HEK293 (cell line): ENCODE results near the gene GALNTL6.

Experiments used
- CTCF ChIA-PET: fragments of 350-600 bp; formaldehyde crosslinking; extraction: SDS; loops from one replicate; lab custom pipeline; 2021; ENCODE audit warnings: antibody characterized with exemption; lab: Yijun Ruan, JAX
- POLR2A ChIA-PET: fragments of 300-600 bp; formaldehyde crosslinking; extraction: SDS; loops from one replicate; lab custom pipeline; 2020; ENCODE audit warnings: antibody characterized with exemption, inconsistent platforms; lab: Yijun Ruan, JAX
- H3K27ac ChIP-seq: fragments of 200-500 bp; sonication (Bioruptor generic); 2 replicates; pipeline ENCODE4 v1.5.1; 2014; ENCODE audit warnings: low read depth, low read length, control low read depth, inconsistent platforms; ENCODE audit errors: extremely low read depth
- H3K36me3 ChIP-seq, 2 experiments: fragments of 200-500 bp in 1 of 2; sonication (Bioruptor generic) in 1 of 2; 1 replicate in 1 of 2; 2 replicates in 1 of 2; pipeline ENCODE4 v1.5.1; 2014 to 2017; ENCODE audit warnings: inconsistent platforms in 2 of 2, low read length in 2 of 2; ENCODE audit not compliant: control insufficient read depth in 2 of 2, insufficient read depth in 1 of 2
- H3K4me1 ChIP-seq: fragments of 200-500 bp; sonication (Bioruptor generic); 2 replicates; pipeline ENCODE4 v1.5.1; 2014; ENCODE audit warnings: mild to moderate bottlenecking, low read length, inconsistent platforms; ENCODE audit not compliant: control insufficient read depth, insufficient read depth
- H3K4me3 ChIP-seq: 2 replicates; pipeline ENCODE4 v1.5.1; 2011; ENCODE audit warnings: low read depth, mild to moderate bottlenecking, control low read depth, low read length, moderate library complexity
- H3K9me3 ChIP-seq: fragments of 200-500 bp; sonication (Bioruptor generic); 2 replicates; pipeline ENCODE4 v1.5.1; 2014; ENCODE audit warnings: low read depth, low read length, inconsistent platforms; ENCODE audit not compliant: control insufficient read depth, insufficient read depth
- KLF7 ChIP-seq: fragments of 450-650 bp; formaldehyde crosslinking; IDR thresholded peaks from 2 replicates; pipeline ENCODE4 v1.5.1; 2016; ENCODE audit warnings: missing biosample characterization, missing genetic modification characterization, borderline replicate concordance
- KLF9 ChIP-seq: fragments of 450-650 bp; formaldehyde crosslinking; IDR thresholded peaks from 2 replicates; pipeline ENCODE4 v1.5.1; 2016; ENCODE audit warnings: missing biosample characterization, missing genetic modification characterization, low read depth
- MYNN ChIP-seq: fragments of 450-650 bp; formaldehyde crosslinking; IDR thresholded peaks from 2 replicates; pipeline ENCODE4 v1.5.1; 2016; ENCODE audit warnings: missing biosample characterization, missing genetic modification characterization, borderline replicate concordance
- SETDB1 ChIP-seq: IDR thresholded peaks from one replicate; pipeline ENCODE4 v1.6.1; 2017; ENCODE audit warnings: mild to moderate bottlenecking, low read length, moderate library complexity, mixed read lengths; ENCODE audit not compliant: insufficient read length
- ZNF146 ChIP-seq: fragments of 450-650 bp; formaldehyde crosslinking; IDR thresholded peaks from 2 replicates; pipeline ENCODE4 v1.5.1; 2016; ENCODE audit warnings: missing biosample characterization, missing genetic modification characterization
- ZNF155 ChIP-seq: fragments of 450-650 bp; formaldehyde crosslinking; IDR thresholded peaks from 2 replicates; pipeline ENCODE4 v1.5.1; 2016; ENCODE audit warnings: missing biosample characterization, missing genetic modification characterization
- ZNF2 ChIP-seq: fragments of 450-650 bp; formaldehyde crosslinking; IDR thresholded peaks from 2 replicates; pipeline ENCODE4 v1.5.1; 2016; ENCODE audit warnings: missing biosample characterization, missing genetic modification characterization
- ZNF302 ChIP-seq: fragments of 450-650 bp; formaldehyde crosslinking; IDR thresholded peaks from 2 replicates; pipeline ENCODE4 v1.5.1; 2016; ENCODE audit warnings: missing biosample characterization, missing genetic modification characterization, low read depth
- ZNF311 ChIP-seq: fragments of 450-650 bp; formaldehyde crosslinking; IDR thresholded peaks from 2 replicates; pipeline ENCODE4 v1.5.1; 2017; ENCODE audit warnings: missing biosample characterization, missing genetic modification characterization, borderline replicate concordance
- ZNF433 ChIP-seq: fragments of 450-650 bp; formaldehyde crosslinking; IDR thresholded peaks from 2 replicates; pipeline ENCODE4 v1.5.1; 2016; ENCODE audit warnings: missing biosample characterization, missing genetic modification characterization, low read depth
- ZNF549 ChIP-seq: fragments of 450-650 bp; IDR thresholded peaks from 2 replicates; pipeline ENCODE4 v1.5.1; 2018; ENCODE audit warnings: missing biosample characterization, missing genetic modification characterization, mild to moderate bottlenecking, inconsistent platforms, moderate library complexity
- ZNF658 ChIP-seq: fragments of 450-650 bp; formaldehyde crosslinking; IDR thresholded peaks from 2 replicates; pipeline ENCODE4; 2016; ENCODE audit warnings: missing biosample characterization, missing genetic modification characterization
- TF ChIP-seq, protein P1 (sequence below): fragments of 450-650 bp; formaldehyde crosslinking; IDR thresholded peaks from 2 replicates; pipeline ENCODE4 v1.5.1; 2017; ENCODE audit warnings: missing biosample characterization, missing genetic modification characterization
- TF ChIP-seq, protein P2 (sequence below): fragments of 450-650 bp; formaldehyde crosslinking; IDR thresholded peaks from 2 replicates; pipeline ENCODE4 v1.5.1; 2016; ENCODE audit warnings: missing biosample characterization, missing genetic modification characterization
- TF ChIP-seq, protein P3 (sequence below): fragments of 450-650 bp; formaldehyde crosslinking; conservative IDR thresholded peaks from 2 replicates; pipeline ENCODE4 v1.5.1; 2016; ENCODE audit warnings: low read depth, missing biosample characterization, missing genetic modification characterization
- TF ChIP-seq, protein P4 (sequence below): fragments of 450-650 bp; formaldehyde crosslinking; IDR thresholded peaks from 2 replicates; pipeline ENCODE4 v1.5.1; 2016; ENCODE audit warnings: missing biosample characterization, missing genetic modification characterization
- TF ChIP-seq, protein P5 (sequence below): fragments of 450-650 bp; formaldehyde crosslinking; IDR thresholded peaks from 2 replicates; pipeline ENCODE4 v1.5.1; 2016; ENCODE audit warnings: missing biosample characterization, missing genetic modification characterization, borderline replicate concordance
- TF ChIP-seq, protein P6 (sequence below): fragments of 450-650 bp; formaldehyde crosslinking; IDR thresholded peaks from 2 replicates; pipeline ENCODE4 v1.5.1; 2017; ENCODE audit warnings: missing biosample characterization, missing genetic modification characterization

GALNTL6 gene

DNA sequence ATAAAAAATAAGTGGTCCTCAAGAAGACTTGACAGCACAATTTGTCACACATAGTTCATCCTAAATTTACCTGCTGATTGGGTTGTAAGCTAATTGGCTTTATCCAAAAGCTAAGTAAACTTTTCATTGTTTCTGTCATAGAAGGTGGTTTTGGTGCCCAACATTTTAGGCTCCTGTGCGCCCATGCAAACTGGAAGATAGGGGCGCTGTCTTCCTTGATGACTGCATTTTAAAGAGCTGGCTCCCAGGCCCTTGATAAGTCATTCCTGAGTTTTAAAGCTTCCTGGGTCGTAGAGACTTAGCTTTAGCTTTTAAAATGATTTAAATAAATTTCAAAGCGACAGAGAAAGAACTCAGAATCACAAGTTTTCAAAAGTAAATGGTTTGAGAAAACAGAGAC, 730.0 kb downstream of the GALNTL6 start:
- Histone ChIP-seq H3K9me3 (no peaks in the 10 kb centered on the region), H3K27ac (no peak overlapping the region), H3K4me3 (no peak overlapping the region), H3K4me1 (no peaks in the 10 kb centered on the region), H3K36me3 (no peaks in the 10 kb centered on the region)
- ChIA-PET POLR2A (no interaction called here), CTCF (interaction anchor here (0.7 kb wide), 1 partner anchor 163 kb away, joined by 3 read pairs; no protein-coding TSS in a partner anchor)
- no peak for TF ChIP-seq ZNF433 (tag by site-specific recombination)
- TF ChIP-seq ZNF658: no peak
- no peak for TF ChIP-seq ZNF302 (tag by site-specific recombination)
- no peak for TF ChIP-seq MYNN
- TF ChIP-seq, protein P1, sequence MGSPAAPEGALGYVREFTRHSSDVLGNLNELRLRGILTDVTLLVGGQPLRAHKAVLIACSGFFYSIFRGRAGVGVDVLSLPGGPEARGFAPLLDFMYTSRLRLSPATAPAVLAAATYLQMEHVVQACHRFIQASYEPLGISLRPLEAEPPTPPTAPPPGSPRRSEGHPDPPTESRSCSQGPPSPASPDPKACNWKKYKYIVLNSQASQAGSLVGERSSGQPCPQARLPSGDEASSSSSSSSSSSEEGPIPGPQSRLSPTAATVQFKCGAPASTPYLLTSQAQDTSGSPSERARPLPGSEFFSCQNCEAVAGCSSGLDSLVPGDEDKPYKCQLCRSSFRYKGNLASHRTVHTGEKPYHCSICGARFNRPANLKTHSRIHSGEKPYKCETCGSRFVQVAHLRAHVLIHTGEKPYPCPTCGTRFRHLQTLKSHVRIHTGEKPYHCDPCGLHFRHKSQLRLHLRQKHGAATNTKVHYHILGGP: no peak
- no peak for TF ChIP-seq SETDB1
- TF ChIP-seq, protein P2, sequence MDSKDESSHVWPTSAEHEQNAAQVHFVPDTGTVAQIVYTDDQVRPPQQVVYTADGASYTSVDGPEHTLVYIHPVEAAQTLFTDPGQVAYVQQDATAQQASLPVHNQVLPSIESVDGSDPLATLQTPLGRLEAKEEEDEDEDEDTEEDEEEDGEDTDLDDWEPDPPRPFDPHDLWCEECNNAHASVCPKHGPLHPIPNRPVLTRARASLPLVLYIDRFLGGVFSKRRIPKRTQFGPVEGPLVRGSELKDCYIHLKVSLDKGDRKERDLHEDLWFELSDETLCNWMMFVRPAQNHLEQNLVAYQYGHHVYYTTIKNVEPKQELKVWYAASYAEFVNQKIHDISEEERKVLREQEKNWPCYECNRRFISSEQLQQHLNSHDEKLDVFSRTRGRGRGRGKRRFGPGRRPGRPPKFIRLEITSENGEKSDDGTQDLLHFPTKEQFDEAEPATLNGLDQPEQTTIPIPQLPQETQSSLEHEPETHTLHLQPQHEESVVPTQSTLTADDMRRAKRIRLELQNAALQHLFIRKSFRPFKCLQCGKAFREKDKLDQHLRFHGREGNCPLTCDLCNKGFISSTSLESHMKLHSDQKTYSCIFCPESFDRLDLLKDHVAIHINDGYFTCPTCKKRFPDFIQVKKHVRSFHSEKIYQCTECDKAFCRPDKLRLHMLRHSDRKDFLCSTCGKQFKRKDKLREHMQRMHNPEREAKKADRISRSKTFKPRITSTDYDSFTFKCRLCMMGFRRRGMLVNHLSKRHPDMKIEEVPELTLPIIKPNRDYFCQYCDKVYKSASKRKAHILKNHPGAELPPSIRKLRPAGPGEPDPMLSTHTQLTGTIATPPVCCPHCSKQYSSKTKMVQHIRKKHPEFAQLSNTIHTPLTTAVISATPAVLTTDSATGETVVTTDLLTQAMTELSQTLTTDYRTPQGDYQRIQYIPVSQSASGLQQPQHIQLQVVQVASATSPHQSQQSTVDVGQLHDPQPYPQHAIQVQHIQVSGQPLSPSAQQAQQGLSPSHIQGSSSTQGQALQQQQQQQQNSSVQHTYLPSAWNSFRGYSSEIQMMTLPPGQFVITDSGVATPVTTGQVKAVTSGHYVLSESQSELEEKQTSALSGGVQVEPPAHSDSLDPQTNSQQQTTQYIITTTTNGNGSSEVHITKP (tag by site-specific recombination): no peak
- TF ChIP-seq, protein P3, sequence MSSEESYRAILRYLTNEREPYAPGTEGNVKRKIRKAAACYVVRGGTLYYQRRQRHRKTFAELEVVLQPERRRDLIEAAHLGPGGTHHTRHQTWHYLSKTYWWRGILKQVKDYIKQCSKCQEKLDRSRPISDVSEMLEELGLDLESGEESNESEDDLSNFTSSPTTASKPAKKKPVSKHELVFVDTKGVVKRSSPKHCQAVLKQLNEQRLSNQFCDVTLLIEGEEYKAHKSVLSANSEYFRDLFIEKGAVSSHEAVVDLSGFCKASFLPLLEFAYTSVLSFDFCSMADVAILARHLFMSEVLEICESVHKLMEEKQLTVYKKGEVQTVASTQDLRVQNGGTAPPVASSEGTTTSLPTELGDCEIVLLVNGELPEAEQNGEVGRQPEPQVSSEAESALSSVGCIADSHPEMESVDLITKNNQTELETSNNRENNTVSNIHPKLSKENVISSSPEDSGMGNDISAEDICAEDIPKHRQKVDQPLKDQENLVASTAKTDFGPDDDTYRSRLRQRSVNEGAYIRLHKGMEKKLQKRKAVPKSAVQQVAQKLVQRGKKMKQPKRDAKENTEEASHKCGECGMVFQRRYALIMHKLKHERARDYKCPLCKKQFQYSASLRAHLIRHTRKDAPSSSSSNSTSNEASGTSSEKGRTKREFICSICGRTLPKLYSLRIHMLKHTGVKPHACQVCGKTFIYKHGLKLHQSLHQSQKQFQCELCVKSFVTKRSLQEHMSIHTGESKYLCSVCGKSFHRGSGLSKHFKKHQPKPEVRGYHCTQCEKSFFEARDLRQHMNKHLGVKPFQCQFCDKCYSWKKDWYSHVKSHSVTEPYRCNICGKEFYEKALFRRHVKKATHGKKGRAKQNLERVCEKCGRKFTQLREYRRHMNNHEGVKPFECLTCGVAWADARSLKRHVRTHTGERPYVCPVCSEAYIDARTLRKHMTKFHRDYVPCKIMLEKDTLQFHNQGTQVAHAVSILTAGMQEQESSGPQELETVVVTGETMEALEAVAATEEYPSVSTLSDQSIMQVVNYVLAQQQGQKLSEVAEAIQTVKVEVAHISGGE (tag by site-specific recombination): no peak
- TF ChIP-seq ZNF549: no peak
- TF ChIP-seq, protein P4, sequence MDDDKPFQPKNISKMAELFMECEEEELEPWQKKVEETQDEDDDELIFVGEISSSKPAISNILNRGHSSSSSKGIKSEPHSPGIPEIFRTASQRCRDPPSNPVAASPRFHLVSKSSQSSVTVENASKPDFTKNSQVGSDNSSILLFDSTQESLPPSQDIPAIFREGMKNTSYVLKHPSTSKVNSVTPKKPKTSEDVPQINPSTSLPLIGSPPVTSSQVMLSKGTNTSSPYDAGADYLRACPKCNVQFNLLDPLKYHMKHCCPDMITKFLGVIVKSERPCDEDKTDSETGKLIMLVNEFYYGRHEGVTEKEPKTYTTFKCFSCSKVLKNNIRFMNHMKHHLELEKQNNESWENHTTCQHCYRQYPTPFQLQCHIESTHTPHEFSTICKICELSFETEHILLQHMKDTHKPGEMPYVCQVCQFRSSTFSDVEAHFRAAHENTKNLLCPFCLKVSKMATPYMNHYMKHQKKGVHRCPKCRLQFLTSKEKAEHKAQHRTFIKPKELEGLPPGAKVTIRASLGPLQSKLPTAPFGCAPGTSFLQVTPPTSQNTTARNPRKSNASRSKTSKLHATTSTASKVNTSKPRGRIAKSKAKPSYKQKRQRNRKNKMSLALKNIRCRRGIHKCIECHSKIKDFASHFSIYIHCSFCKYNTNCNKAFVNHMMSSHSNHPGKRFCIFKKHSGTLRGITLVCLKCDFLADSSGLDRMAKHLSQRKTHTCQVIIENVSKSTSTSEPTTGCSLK (tag by site-specific recombination): no peak
- TF ChIP-seq, protein P5, sequence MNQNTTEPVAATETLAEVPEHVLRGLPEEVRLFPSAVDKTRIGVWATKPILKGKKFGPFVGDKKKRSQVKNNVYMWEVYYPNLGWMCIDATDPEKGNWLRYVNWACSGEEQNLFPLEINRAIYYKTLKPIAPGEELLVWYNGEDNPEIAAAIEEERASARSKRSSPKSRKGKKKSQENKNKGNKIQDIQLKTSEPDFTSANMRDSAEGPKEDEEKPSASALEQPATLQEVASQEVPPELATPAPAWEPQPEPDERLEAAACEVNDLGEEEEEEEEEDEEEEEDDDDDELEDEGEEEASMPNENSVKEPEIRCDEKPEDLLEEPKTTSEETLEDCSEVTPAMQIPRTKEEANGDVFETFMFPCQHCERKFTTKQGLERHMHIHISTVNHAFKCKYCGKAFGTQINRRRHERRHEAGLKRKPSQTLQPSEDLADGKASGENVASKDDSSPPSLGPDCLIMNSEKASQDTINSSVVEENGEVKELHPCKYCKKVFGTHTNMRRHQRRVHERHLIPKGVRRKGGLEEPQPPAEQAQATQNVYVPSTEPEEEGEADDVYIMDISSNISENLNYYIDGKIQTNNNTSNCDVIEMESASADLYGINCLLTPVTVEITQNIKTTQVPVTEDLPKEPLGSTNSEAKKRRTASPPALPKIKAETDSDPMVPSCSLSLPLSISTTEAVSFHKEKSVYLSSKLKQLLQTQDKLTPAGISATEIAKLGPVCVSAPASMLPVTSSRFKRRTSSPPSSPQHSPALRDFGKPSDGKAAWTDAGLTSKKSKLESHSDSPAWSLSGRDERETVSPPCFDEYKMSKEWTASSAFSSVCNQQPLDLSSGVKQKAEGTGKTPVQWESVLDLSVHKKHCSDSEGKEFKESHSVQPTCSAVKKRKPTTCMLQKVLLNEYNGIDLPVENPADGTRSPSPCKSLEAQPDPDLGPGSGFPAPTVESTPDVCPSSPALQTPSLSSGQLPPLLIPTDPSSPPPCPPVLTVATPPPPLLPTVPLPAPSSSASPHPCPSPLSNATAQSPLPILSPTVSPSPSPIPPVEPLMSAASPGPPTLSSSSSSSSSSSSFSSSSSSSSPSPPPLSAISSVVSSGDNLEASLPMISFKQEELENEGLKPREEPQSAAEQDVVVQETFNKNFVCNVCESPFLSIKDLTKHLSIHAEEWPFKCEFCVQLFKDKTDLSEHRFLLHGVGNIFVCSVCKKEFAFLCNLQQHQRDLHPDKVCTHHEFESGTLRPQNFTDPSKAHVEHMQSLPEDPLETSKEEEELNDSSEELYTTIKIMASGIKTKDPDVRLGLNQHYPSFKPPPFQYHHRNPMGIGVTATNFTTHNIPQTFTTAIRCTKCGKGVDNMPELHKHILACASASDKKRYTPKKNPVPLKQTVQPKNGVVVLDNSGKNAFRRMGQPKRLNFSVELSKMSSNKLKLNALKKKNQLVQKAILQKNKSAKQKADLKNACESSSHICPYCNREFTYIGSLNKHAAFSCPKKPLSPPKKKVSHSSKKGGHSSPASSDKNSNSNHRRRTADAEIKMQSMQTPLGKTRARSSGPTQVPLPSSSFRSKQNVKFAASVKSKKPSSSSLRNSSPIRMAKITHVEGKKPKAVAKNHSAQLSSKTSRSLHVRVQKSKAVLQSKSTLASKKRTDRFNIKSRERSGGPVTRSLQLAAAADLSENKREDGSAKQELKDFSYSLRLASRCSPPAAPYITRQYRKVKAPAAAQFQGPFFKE (tag by site-specific recombination): no peak
- no peak for TF ChIP-seq ZNF146 (tag by site-specific recombination)
- no peak for TF ChIP-seq KLF7 (tag by site-specific recombination)
- no peak for TF ChIP-seq ZNF155 (tag by site-specific recombination)
- no peak for TF ChIP-seq ZNF311
- no peak for TF ChIP-seq ZNF2 (tag by site-specific recombination)
- TF ChIP-seq, protein P6, sequence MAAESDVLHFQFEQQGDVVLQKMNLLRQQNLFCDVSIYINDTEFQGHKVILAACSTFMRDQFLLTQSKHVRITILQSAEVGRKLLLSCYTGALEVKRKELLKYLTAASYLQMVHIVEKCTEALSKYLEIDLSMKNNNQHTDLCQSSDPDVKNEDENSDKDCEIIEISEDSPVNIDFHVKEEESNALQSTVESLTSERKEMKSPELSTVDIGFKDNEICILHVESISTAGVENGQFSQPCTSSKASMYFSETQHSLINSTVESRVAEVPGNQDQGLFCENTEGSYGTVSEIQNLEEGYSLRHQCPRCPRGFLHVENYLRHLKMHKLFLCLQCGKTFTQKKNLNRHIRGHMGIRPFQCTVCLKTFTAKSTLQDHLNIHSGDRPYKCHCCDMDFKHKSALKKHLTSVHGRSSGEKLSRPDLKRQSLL (tag by site-specific recombination): no peak
- no peak for TF ChIP-seq KLF9 (tag by site-specific recombination)
